ENCODE results near the gene CCDC63. TPM values are rescaled to one million over a fixed set of nuclear protein-coding genes. Genes with fewer than 3 reads are reported as not detected.

Gene CCDC63
- total and polyA plus RNA-seq, 9 of the 15 experiments (the other 6 are each of a cell fraction or from before 2014, with no cell fraction given), result not detected

- Histone ChIP-seq H3K4me3 (no peak overlapping the region), H3K9ac (ENCODE audit: insufficient read depth in 1 of 2, low read depth in 2 of 2, low read length in 2 of 2) (no peak overlapping the region), H4K20me1 (replicated peaks; ENCODE audit: control insufficient read depth, insufficient read depth, low read length) (no peaks in the 10 kb centered on the region), H3K9me1 (ENCODE audit: control insufficient read depth, insufficient read depth, low read length) (no peaks in the 10 kb centered on the region), H3K4me2 (ENCODE audit: insufficient read depth, low read length) (no peak overlapping the region), H3K9me3 (replicated peaks; ENCODE audit: control insufficient read depth, insufficient read depth, low read depth, low read length) (no peaks in the 10 kb centered on the region), H3K79me2 (ENCODE audit: control insufficient read depth, insufficient read depth, low read length) (no peaks in the 10 kb centered on the region), H3K4me1 (replicated peaks in 1 of 2; ENCODE audit: control insufficient read depth in 2 of 2, insufficient read depth in 2 of 2, low read length in 2 of 2) (peaks cover 0 to 6% of the 10 kb centered on the region in 2 experiments; a peak in 3 of 5 replicates), H3K36me3 (ENCODE audit: control insufficient read depth, insufficient read depth, low read length) (no peaks in the 10 kb centered on the region), H3K27me3 (ENCODE audit: control insufficient read depth in 2 of 2, insufficient read depth in 2 of 2, low read length in 2 of 2) (peaks cover 10 to 41% of the 10 kb centered on the region in 2 experiments; a peak in 4 of 5 replicates), H2AFZ (ENCODE audit: low read depth, low read length) (no peak overlapping the region), H3K27ac (ENCODE audit: extremely low read depth, low read depth, low read length) (no peak overlapping the region)
- ChIA-PET POLR2A (no interaction called here), CTCF (ENCODE audit: low intra/inter-chr PET ratio) (no interaction called here)
- FAIRE-seq (no peak), DNase-seq (ENCODE audit: extremely low read depth in 1 of 4, low spot score in 3 of 4) (no peak), ATAC-seq (no peak)
- WGBS (ENCODE audit: insufficient coverage, low coverage, missing lambda C conversion rate), result 13% methylated on average over 5 of the region's 5 CpGs
- in situ Hi-C loops (cut with MboI) (no loop called here), intact Hi-C loops (cut with micrococcal nuclease) (no loop called here)
- BruUV-seq (replicated peaks), result no TSS peak
- TF ChIP-seq ZNF766 (CRISPR knock-in tag; conservative IDR thresholded peaks at IDR 0.05), result no peak
- TF ChIP-seq HMG20B (CRISPR knock-in tag; IDR thresholded peaks at IDR 0.05), result no peak
- TF ChIP-seq, protein P1, sequence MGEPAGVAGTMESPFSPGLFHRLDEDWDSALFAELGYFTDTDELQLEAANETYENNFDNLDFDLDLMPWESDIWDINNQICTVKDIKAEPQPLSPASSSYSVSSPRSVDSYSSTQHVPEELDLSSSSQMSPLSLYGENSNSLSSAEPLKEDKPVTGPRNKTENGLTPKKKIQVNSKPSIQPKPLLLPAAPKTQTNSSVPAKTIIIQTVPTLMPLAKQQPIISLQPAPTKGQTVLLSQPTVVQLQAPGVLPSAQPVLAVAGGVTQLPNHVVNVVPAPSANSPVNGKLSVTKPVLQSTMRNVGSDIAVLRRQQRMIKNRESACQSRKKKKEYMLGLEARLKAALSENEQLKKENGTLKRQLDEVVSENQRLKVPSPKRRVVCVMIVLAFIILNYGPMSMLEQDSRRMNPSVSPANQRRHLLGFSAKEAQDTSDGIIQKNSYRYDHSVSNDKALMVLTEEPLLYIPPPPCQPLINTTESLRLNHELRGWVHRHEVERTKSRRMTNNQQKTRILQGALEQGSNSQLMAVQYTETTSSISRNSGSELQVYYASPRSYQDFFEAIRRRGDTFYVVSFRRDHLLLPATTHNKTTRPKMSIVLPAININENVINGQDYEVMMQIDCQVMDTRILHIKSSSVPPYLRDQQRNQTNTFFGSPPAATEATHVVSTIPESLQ (CRISPR knock-in tag; IDR thresholded peaks at IDR 0.05), result no peak
- TF ChIP-seq, protein P2, sequence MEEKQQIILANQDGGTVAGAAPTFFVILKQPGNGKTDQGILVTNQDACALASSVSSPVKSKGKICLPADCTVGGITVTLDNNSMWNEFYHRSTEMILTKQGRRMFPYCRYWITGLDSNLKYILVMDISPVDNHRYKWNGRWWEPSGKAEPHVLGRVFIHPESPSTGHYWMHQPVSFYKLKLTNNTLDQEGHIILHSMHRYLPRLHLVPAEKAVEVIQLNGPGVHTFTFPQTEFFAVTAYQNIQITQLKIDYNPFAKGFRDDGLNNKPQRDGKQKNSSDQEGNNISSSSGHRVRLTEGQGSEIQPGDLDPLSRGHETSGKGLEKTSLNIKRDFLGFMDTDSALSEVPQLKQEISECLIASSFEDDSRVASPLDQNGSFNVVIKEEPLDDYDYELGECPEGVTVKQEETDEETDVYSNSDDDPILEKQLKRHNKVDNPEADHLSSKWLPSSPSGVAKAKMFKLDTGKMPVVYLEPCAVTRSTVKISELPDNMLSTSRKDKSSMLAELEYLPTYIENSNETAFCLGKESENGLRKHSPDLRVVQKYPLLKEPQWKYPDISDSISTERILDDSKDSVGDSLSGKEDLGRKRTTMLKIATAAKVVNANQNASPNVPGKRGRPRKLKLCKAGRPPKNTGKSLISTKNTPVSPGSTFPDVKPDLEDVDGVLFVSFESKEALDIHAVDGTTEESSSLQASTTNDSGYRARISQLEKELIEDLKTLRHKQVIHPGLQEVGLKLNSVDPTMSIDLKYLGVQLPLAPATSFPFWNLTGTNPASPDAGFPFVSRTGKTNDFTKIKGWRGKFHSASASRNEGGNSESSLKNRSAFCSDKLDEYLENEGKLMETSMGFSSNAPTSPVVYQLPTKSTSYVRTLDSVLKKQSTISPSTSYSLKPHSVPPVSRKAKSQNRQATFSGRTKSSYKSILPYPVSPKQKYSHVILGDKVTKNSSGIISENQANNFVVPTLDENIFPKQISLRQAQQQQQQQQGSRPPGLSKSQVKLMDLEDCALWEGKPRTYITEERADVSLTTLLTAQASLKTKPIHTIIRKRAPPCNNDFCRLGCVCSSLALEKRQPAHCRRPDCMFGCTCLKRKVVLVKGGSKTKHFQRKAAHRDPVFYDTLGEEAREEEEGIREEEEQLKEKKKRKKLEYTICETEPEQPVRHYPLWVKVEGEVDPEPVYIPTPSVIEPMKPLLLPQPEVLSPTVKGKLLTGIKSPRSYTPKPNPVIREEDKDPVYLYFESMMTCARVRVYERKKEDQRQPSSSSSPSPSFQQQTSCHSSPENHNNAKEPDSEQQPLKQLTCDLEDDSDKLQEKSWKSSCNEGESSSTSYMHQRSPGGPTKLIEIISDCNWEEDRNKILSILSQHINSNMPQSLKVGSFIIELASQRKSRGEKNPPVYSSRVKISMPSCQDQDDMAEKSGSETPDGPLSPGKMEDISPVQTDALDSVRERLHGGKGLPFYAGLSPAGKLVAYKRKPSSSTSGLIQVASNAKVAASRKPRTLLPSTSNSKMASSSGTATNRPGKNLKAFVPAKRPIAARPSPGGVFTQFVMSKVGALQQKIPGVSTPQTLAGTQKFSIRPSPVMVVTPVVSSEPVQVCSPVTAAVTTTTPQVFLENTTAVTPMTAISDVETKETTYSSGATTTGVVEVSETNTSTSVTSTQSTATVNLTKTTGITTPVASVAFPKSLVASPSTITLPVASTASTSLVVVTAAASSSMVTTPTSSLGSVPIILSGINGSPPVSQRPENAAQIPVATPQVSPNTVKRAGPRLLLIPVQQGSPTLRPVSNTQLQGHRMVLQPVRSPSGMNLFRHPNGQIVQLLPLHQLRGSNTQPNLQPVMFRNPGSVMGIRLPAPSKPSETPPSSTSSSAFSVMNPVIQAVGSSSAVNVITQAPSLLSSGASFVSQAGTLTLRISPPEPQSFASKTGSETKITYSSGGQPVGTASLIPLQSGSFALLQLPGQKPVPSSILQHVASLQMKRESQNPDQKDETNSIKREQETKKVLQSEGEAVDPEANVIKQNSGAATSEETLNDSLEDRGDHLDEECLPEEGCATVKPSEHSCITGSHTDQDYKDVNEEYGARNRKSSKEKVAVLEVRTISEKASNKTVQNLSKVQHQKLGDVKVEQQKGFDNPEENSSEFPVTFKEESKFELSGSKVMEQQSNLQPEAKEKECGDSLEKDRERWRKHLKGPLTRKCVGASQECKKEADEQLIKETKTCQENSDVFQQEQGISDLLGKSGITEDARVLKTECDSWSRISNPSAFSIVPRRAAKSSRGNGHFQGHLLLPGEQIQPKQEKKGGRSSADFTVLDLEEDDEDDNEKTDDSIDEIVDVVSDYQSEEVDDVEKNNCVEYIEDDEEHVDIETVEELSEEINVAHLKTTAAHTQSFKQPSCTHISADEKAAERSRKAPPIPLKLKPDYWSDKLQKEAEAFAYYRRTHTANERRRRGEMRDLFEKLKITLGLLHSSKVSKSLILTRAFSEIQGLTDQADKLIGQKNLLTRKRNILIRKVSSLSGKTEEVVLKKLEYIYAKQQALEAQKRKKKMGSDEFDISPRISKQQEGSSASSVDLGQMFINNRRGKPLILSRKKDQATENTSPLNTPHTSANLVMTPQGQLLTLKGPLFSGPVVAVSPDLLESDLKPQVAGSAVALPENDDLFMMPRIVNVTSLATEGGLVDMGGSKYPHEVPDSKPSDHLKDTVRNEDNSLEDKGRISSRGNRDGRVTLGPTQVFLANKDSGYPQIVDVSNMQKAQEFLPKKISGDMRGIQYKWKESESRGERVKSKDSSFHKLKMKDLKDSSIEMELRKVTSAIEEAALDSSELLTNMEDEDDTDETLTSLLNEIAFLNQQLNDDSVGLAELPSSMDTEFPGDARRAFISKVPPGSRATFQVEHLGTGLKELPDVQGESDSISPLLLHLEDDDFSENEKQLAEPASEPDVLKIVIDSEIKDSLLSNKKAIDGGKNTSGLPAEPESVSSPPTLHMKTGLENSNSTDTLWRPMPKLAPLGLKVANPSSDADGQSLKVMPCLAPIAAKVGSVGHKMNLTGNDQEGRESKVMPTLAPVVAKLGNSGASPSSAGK (IDR thresholded peaks at IDR 0.05), result no peak
- no peak for TF ChIP-seq CBX8 (IDR thresholded peaks at IDR 0.05; ENCODE audit: borderline replicate concordance, extremely low read depth, low read depth, low read length, poor library complexity, severe bottlenecking)
- no peak for TF ChIP-seq FOXJ2 (tag; IDR thresholded peaks at IDR 0.05)
- TF ChIP-seq HNRNPLL (IDR thresholded peaks at IDR 0.05; ENCODE audit: low read depth, low read length, poor library complexity, severe bottlenecking), result no peak
- TF ChIP-seq TEAD4 (IDR thresholded peaks at IDR 0.05; ENCODE audit: low read length), result no peak
- no peak for TF ChIP-seq TEAD4 (CRISPR knock-in tag; IDR thresholded peaks at IDR 0.05; ENCODE audit: borderline replicate concordance)
- TF ChIP-seq GATA2 (CRISPR knock-in tag; IDR thresholded peaks at IDR 0.05), result no peak
These were observed 4.0 kb downstream of the CCDC63 start for GRCh38 chr12:110850762-110851161.

All from K562 (cell line).